H9 (cell line): ENCODE results near the gene PDHX. TPM values are rescaled to one million over a fixed set of nuclear protein-coding genes. Genes with fewer than 3 reads are reported as not detected.

Source experiments
- DNase-seq: peaks from one replicate; pipeline ENCODE4 v3.0.0-alpha.2; 2017
- H2AFZ ChIP-seq: one replicate; pipeline ENCODE4 v1.6.1; 2013; ENCODE audit warnings: mild to moderate bottlenecking, low read length, control low read depth, moderate library complexity
- H2AK5ac ChIP-seq: 2 replicates; pipeline ENCODE4 v1.6.1; 2013; ENCODE audit warnings: low read length, control low read depth, mixed read lengths; ENCODE audit not compliant: insufficient read length
- H2BK120ac ChIP-seq: one replicate; pipeline ENCODE4 v1.6.1; 2013; ENCODE audit warnings: low read depth, mild to moderate bottlenecking, low read length, control low read depth, inconsistent platforms; ENCODE audit not compliant: poor library complexity, severe bottlenecking
- H2BK12ac ChIP-seq: 2 replicates; pipeline ENCODE4 v1.6.1; 2013; ENCODE audit warnings: low read length, control low read depth, mixed read lengths, low read depth; ENCODE audit not compliant: insufficient read length
- H2BK15ac ChIP-seq: 2 replicates; pipeline ENCODE4 v1.6.1; 2013; ENCODE audit warnings: low read depth, low read length, control low read depth
- H2BK20ac ChIP-seq: one replicate; pipeline ENCODE4 v1.6.1; 2013; ENCODE audit warnings: low read depth, mild to moderate bottlenecking, low read length, control low read depth, inconsistent platforms; ENCODE audit not compliant: poor library complexity, severe bottlenecking
- H2BK5ac ChIP-seq: 2 replicates; pipeline ENCODE4 v1.6.1; 2013; ENCODE audit warnings: low read length, control low read depth, mixed read lengths; ENCODE audit not compliant: insufficient read length
- H3K14ac ChIP-seq: 2 replicates; pipeline ENCODE4 v1.6.1; 2013; ENCODE audit warnings: low read length, control low read depth; ENCODE audit not compliant: insufficient read depth
- H3K18ac ChIP-seq: 2 replicates; pipeline ENCODE4 v1.6.1; 2013; ENCODE audit warnings: low read depth, mild to moderate bottlenecking, mixed read lengths, low read length, control low read depth; ENCODE audit not compliant: insufficient read length
- H3K23ac ChIP-seq: 2 replicates; pipeline ENCODE4 v1.6.1; 2013; ENCODE audit warnings: low read length, control low read depth, mixed read lengths, low read depth; ENCODE audit not compliant: insufficient read length
- H3K23me2 ChIP-seq: 2 replicates; pipeline ENCODE4 v1.6.1; 2013; ENCODE audit warnings: low read depth, mild to moderate bottlenecking, mixed read lengths, low read length, control low read depth; ENCODE audit not compliant: insufficient read length, poor library complexity, severe bottlenecking
- H3K27ac ChIP-seq: 2 replicates; pipeline ENCODE4 v1.5.1; 2013; ENCODE audit warnings: low read length, control low read depth, mixed read lengths, low read depth; ENCODE audit not compliant: insufficient read length
- H3K27me3 ChIP-seq: 2 replicates; pipeline ENCODE4 v1.6.1; 2013; ENCODE audit warnings: low read length, control low read depth, inconsistent platforms; ENCODE audit not compliant: insufficient read depth
- H3K4ac ChIP-seq: 2 replicates; pipeline ENCODE4 v1.6.1; 2013; ENCODE audit warnings: low read depth, mild to moderate bottlenecking, control low read depth, inconsistent platforms, low read length, moderate library complexity
- H3K4me1 ChIP-seq: 2 replicates; pipeline ENCODE4 v1.6.1; 2013; ENCODE audit warnings: low read length, control low read depth, inconsistent platforms; ENCODE audit not compliant: insufficient read depth
- H3K4me2 ChIP-seq: 2 replicates; pipeline ENCODE4 v1.6.1; 2013; ENCODE audit warnings: low read length, control low read depth, mixed read lengths; ENCODE audit not compliant: insufficient read length, insufficient read depth
- H3K56ac ChIP-seq: 2 replicates; pipeline ENCODE4 v1.6.1; 2013; ENCODE audit warnings: low read depth, mild to moderate bottlenecking, mixed read lengths, low read length, control low read depth; ENCODE audit not compliant: insufficient read length
- H3K79me1 ChIP-seq: 2 replicates; pipeline ENCODE4 v1.6.1; 2013; ENCODE audit warnings: low read depth, mild to moderate bottlenecking, moderate library complexity, low read length, control low read depth, inconsistent platforms; ENCODE audit not compliant: insufficient read depth, poor library complexity, severe bottlenecking
- H3K79me2 ChIP-seq: 2 replicates; pipeline ENCODE4 v1.6.1; 2013; ENCODE audit warnings: low read length, control low read depth, inconsistent platforms; ENCODE audit not compliant: insufficient read depth
- H3K9ac ChIP-seq: 2 replicates; pipeline ENCODE4 v1.6.1; 2013; ENCODE audit warnings: low read length, control low read depth, mixed read lengths; ENCODE audit not compliant: insufficient read length; ENCODE audit errors: extremely low read depth
- H3K9me3 ChIP-seq: one replicate; pipeline ENCODE4 v1.6.1; 2013; ENCODE audit warnings: low read depth, low read length, inconsistent platforms; ENCODE audit not compliant: control insufficient read depth
- H3T11ph ChIP-seq: one replicate; pipeline ENCODE4 v1.6.1; 2013; ENCODE audit warnings: mild to moderate bottlenecking, low read length, control low read depth, inconsistent platforms
- H4K20me1 ChIP-seq: one replicate; pipeline ENCODE4 v1.6.1; 2013; ENCODE audit not compliant: control insufficient read depth, insufficient read length, insufficient read depth
- H4K5ac ChIP-seq: 2 replicates; pipeline ENCODE4 v1.6.1; 2013; ENCODE audit warnings: low read depth, mild to moderate bottlenecking, mixed read lengths, low read length, control low read depth; ENCODE audit not compliant: insufficient read length
- H4K8ac ChIP-seq: replicated peaks from 2 replicates; pipeline ENCODE4 v1.6.1; 2013; ENCODE audit warnings: low read length, control low read depth, mixed read lengths, low read depth; ENCODE audit not compliant: insufficient read length
- H4K91ac ChIP-seq: 2 replicates; pipeline ENCODE4 v1.6.1; 2013; ENCODE audit warnings: low read depth, mild to moderate bottlenecking, moderate library complexity, mixed read lengths, low read length, control low read depth; ENCODE audit not compliant: insufficient read length
- H3K27ac Mint-ChIP-seq, 3 experiments: 2 replicates in 2 of 3; 3 replicates in 1 of 3; pipeline ENCODE4 v1.8.0; 2020 to 2021; ENCODE audit warnings: mixed read lengths in 3 of 3, mild to moderate bottlenecking in 1 of 3, moderate library complexity in 1 of 3
- H3K27me3 Mint-ChIP-seq: 2 replicates; pipeline ENCODE4 v1.8.0; 2021; ENCODE audit warnings: low read depth, mild to moderate bottlenecking, moderate library complexity, mixed read lengths
- H3K36me3 Mint-ChIP-seq, 3 experiments: 2 replicates in 2 of 3; 3 replicates in 1 of 3; pipeline ENCODE4 v1.8.0; 2020 to 2021; ENCODE audit warnings: low read depth in 3 of 3, mixed read lengths in 3 of 3; ENCODE audit not compliant: insufficient read depth in 1 of 3
- H3K4me1 Mint-ChIP-seq, 2 experiments: 2 replicates each; pipeline ENCODE4 v1.8.0; 2020; ENCODE audit warnings: mixed read lengths in 2 of 2
- H3K4me3 Mint-ChIP-seq, 2 experiments: 2 replicates in 1 of 2; 3 replicates in 1 of 2; pipeline ENCODE4 v1.8.0; 2020 to 2021; ENCODE audit warnings: mild to moderate bottlenecking in 2 of 2, mixed read lengths in 2 of 2, moderate library complexity in 1 of 2
- H3K9me3 Mint-ChIP-seq, 2 experiments: 2 replicates in 1 of 2; 3 replicates in 1 of 2; pipeline ENCODE4 v1.8.0; 2020; ENCODE audit warnings: mild to moderate bottlenecking in 2 of 2, mixed read lengths in 2 of 2, moderate library complexity in 1 of 2
- CTCF ChIP-seq: fragments of 200-600 bp; sonication (generic); conservative IDR thresholded peaks from 3 replicates; pipeline ENCODE4 v1.8.0; 2021; ENCODE audit warnings: antibody characterized with exemption, mild to moderate bottlenecking
- WGBS: extraction: QIAGEN DNeasy Blood & Tissue Kit; methylation state at CpG from one replicate; pipeline ENCODE4 v1.1.7; 2013; ENCODE audit warnings: missing lambda C conversion rate, low lambda C conversion rate, mixed read lengths; ENCODE audit not compliant: insufficient read length; ENCODE audit errors: extremely low coverage; 5-methylcytosine and 5-hydroxymethylcytosine counted together
- total RNA-seq: library from RNA; stranded (reverse); gene quantifications from 2 replicates; pipeline ENCODE4 v1.2.1, GENCODE V29; 2021

The PDHX gene
- total RNA-seq, 1 experiment from 2014 or later: 40.1 TPM

GRCh38 chr11:34869425-34869824, 47.0 kb upstream of the PDHX start:
- H3K18ac ChIP-seq: no peak overlapping the region
- H3K27me3 ChIP-seq: no peaks in the 10 kb centered on the region
- H3K14ac ChIP-seq: no peak overlapping the region
- no peak overlapping the region for H3K4ac ChIP-seq
- H3K36me3 Mint-ChIP-seq: peaks cover 0 to 3% (median 2%) of the 10 kb centered on the region in 3 experiments; a peak in 4 of 7 replicates
- H3K9me3 ChIP-seq: no peaks in the 10 kb centered on the region
- H4K91ac ChIP-seq: no peak overlapping the region
- no peaks in the 10 kb centered on the region for H3K27me3 Mint-ChIP-seq
- no peaks in the 10 kb centered on the region for H3K23me2 ChIP-seq
- no peak overlapping the region for H2BK20ac ChIP-seq
- H4K20me1 ChIP-seq: no peaks in the 10 kb centered on the region
- no peak overlapping the region for H3T11ph ChIP-seq
- H3K79me1 ChIP-seq: no peaks in the 10 kb centered on the region
- H3K4me1 Mint-ChIP-seq: no peaks in the 10 kb centered on the region
- no peak overlapping the region for H2BK12ac ChIP-seq
- peak; percentile 64 for TF ChIP-seq CTCF
- H2AFZ ChIP-seq: no peak overlapping the region
- H3K56ac ChIP-seq: no peak overlapping the region
- no peak overlapping the region for H4K8ac ChIP-seq
- no peaks in the 10 kb centered on the region for H3K79me2 ChIP-seq
- no CpG with 5 or more reads among the region's 3 CpGs for WGBS
- no peak overlapping the region for H2BK120ac ChIP-seq
- no peak overlapping the region for H3K27ac Mint-ChIP-seq
- H3K4me3 Mint-ChIP-seq: no peak overlapping the region
- no peak overlapping the region for H3K27ac ChIP-seq
- no peak overlapping the region for H3K9ac ChIP-seq
- H2AK5ac ChIP-seq: no peak overlapping the region
- peak; percentile 44 for DNase-seq
- H2BK5ac ChIP-seq: no peak overlapping the region
- H3K23ac ChIP-seq: no peak overlapping the region
- H3K4me1 ChIP-seq: no peaks in the 10 kb centered on the region; the same call in 1 of the 2 replicates
- no peaks in the 10 kb centered on the region for H3K9me3 Mint-ChIP-seq
- H2BK15ac ChIP-seq: no peak overlapping the region
- H4K5ac ChIP-seq: no peak overlapping the region
- no peak overlapping the region for H3K4me2 ChIP-seq
